Measurements from ENCODE around the gene FBF1. TPM values are rescaled to one million over a fixed set of nuclear protein-coding genes. Genes with fewer than 3 reads are reported as not detected.

The FBF1 gene
- total RNA-seq, 4 donors from 2014 or later = 41.7 to 49.7 (median 43.4) TPM

- Histone ChIP-seq H3K9me3 (no peaks in the 10 kb centered on the region), H3K4me1 (peaks cover 32 to 45% of the 10 kb centered on the region in 2 donors), H3K27ac (peak overlapping the region in 2 of 3 donors; percentile 72 to 76), H3K27me3 (no peaks in the 10 kb centered on the region), H3K4me3 (replicated peaks in 1 of 3) (no peak overlapping the region), H3K36me3 (peaks cover 0 to 8% of the 10 kb centered on the region in 2 donors)
- DNase-seq = no peak
- TF ChIP-seq POLR2A (IDR thresholded peaks at IDR 0.05) = no peak
- TF ChIP-seq CTCF (IDR thresholded peaks at IDR 0.05) = no peak
- intact Hi-C loops (cut with DNase I) = no loop called here
- 89 to 91% methylated on average over 11 to 14 of the region's 15 CpGs for WGBS, 2 donors
Observed at GRCh38 chr17:75921596-75921995, 19.2 kb downstream of the FBF1 start.

- 48 to 79% methylated on average over 5 to 9 of the region's 11 CpGs for WGBS, 2 donors
- H3K36me3 ChIP-seq = peaks cover 0 to 8% of the 10 kb centered on the region in 2 donors
- H3K4me1 ChIP-seq = peaks cover 32 to 45% of the 10 kb centered on the region in 2 donors
- intact Hi-C loops (cut with DNase I) = no loop called here
- no peaks in the 10 kb centered on the region for H3K9me3 ChIP-seq
- TF ChIP-seq CTCF (IDR thresholded peaks at IDR 0.05) (no peak), POLR2A (IDR thresholded peaks at IDR 0.05) (no peak)
- peak overlapping the region in 2 of 3 donors; percentile 47 to 52 for H3K27ac ChIP-seq
- DNase-seq = peak; percentile 69 to 76
- no peaks in the 10 kb centered on the region for H3K27me3 ChIP-seq
- no peak overlapping the region for H3K4me3 ChIP-seq (replicated peaks in 1 of 3)
Observed at GRCh38 chr17:75920045-75920560, 20.7 kb downstream of the FBF1 start.

GRCh38 chr17:75919611-75920010 lies 21.2 kb downstream of the FBF1 start:
- WGBS, 2 donors = 89 to 93% methylated on average over 19 to 21 of the region's 22 CpGs

GRCh38 chr17:75917917-75918445 lies 22.9 kb downstream of the FBF1 start:
- intact Hi-C loops (cut with DNase I) = no loop called here
- no peak for DNase-seq
- Histone ChIP-seq H3K36me3 (peaks cover 8 to 21% of the 10 kb centered on the region in 2 donors), H3K27me3 (no peaks in the 10 kb centered on the region), H3K4me1 (peaks cover 19 to 34% of the 10 kb centered on the region in 2 donors), H3K9me3 (no peaks in the 10 kb centered on the region), H3K27ac (no peak overlapping the region), H3K4me3 (replicated peaks in 1 of 3) (no peak overlapping the region)
- 94 to 97% methylated on average over 14 to 26 of the region's 31 CpGs for WGBS, 2 donors
- TF ChIP-seq CTCF (IDR thresholded peaks at IDR 0.05) (no peak), POLR2A (IDR thresholded peaks at IDR 0.05) (no peak)

More at GRCh38 chr17:75919611-75920010, 21.2 kb downstream of the FBF1 start:
- DNase-seq = no peak
- no peak for TF ChIP-seq CTCF (IDR thresholded peaks at IDR 0.05)
- TF ChIP-seq POLR2A (IDR thresholded peaks at IDR 0.05) = no peak
- H3K4me3 ChIP-seq (replicated peaks in 1 of 3) = no peak overlapping the region
- intact Hi-C loops (cut with DNase I) = no loop called here
- H3K36me3 ChIP-seq = peaks cover 0 to 10% of the 10 kb centered on the region in 2 donors
- H3K27me3 ChIP-seq = no peaks in the 10 kb centered on the region
- H3K27ac ChIP-seq = peak overlapping the region in 1 of 3 donors; percentile 47
- peaks cover 32 to 45% of the 10 kb centered on the region in 2 donors for H3K4me1 ChIP-seq
- H3K9me3 ChIP-seq = no peaks in the 10 kb centered on the region

GRCh38 chr17:75917141-75917916 lies 23.5 kb downstream of the FBF1 start:
- Histone ChIP-seq H3K4me1 (peaks cover 12 to 27% of the 10 kb centered on the region in 2 donors), H3K36me3 (peaks cover 8 to 21% of the 10 kb centered on the region in 2 donors), H3K27ac (no peak overlapping the region), H3K9me3 (no peaks in the 10 kb centered on the region), H3K4me3 (replicated peaks in 1 of 3) (no peak overlapping the region), H3K27me3 (no peaks in the 10 kb centered on the region)
- no peak for DNase-seq
- intact Hi-C loops (cut with DNase I) = no loop called here
- no peak for TF ChIP-seq POLR2A (IDR thresholded peaks at IDR 0.05)
- TF ChIP-seq CTCF (IDR thresholded peaks at IDR 0.05) = no peak
- 92% methylated on average over 18 to 22 of the region's 23 CpGs for WGBS, 2 donors

Measured in thyroid gland (tissue), 4 donors.